ENCODE measurements around the gene TCL1B. TPM values are rescaled to one million over a fixed set of nuclear protein-coding genes. Genes with fewer than 3 reads are reported as not detected.

TCL1B gene
- total and polyA plus RNA-seq, 2 of the 4 experiments (the other 2 are of a cell fraction): not detected

DNA sequence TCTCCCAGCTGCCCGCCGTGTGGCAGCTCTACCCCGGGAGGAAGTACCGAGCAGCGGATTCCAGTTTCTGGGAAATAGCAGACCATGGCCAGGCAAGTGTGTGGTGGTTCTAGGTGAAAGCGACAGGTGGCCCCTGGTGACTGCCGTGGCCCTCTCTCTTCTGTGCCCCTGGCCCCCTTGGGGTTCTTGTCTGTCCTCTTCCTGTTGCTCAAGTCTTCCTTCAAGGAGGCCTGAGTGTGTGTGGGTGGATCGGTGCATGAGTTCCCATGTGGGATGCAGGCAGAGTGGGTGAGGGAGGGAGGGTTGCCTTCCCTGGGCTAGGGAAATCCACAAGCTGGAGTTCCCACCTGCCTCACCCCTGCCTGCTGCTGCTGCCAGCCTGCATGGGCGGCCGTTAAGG is 4.6 kb downstream of the TCL1B start:
- H3K27ac ChIP-seq (ENCODE audit: insufficient read depth, low read length): no peak overlapping the region
- no peak overlapping the region for H2BK5ac ChIP-seq (ENCODE audit: low read depth, low read length, poor library complexity, severe bottlenecking)
- H4K5ac ChIP-seq (ENCODE audit: low read depth, low read length): no peak overlapping the region
- DNase-seq (no peak), ATAC-seq (ENCODE audit: low read depth) (no peak)
- no peak overlapping the region for H3K56ac ChIP-seq (ENCODE audit: extremely low read depth, insufficient read depth, low read length)
- dilution Hi-C loops (cut with HindIII; ENCODE audit: low sequenced_read_pairs, unreplicated experiment): no loop called here
- no peaks in the 10 kb centered on the region for H3K4me1 ChIP-seq (ENCODE audit: control insufficient read depth, insufficient read depth, low read length)
- H3K9me3 ChIP-seq (ENCODE audit: control insufficient read depth, insufficient read depth, low read length): peaks cover 2% of the 10 kb centered on the region; the same call in 1 of the 2 replicates
- H2BK20ac ChIP-seq (ENCODE audit: low read depth, low read length): no peak overlapping the region
- H4K91ac ChIP-seq (ENCODE audit: insufficient read depth, low read depth, low read length): no peak overlapping the region
- no peak overlapping the region for H2AK5ac ChIP-seq (ENCODE audit: low read depth, low read length)
- no peak overlapping the region for H3K4me2 ChIP-seq (ENCODE audit: low read depth, low read length)
- H2BK120ac ChIP-seq (ENCODE audit: low read depth, low read length): no peak overlapping the region
- no peak overlapping the region for H2AK9ac ChIP-seq (replicated peaks; ENCODE audit: low read depth, low read length, poor library complexity)
- H3K36me3 ChIP-seq (ENCODE audit: control insufficient read depth, insufficient read depth, low read length): no peaks in the 10 kb centered on the region
- H4K8ac ChIP-seq (ENCODE audit: low read depth in 2 of 2, low read length in 2 of 2): no peak overlapping the region
- intact Hi-C loops (cut with micrococcal nuclease): no loop called here
- no peaks in the 10 kb centered on the region for H3K79me1 ChIP-seq (ENCODE audit: low read depth in 1 of 2, low read length in 2 of 2)
- no peak overlapping the region for H3K9ac ChIP-seq (ENCODE audit: low read depth, low read length)
- no peak overlapping the region for H2BK15ac ChIP-seq (ENCODE audit: low read depth, low read length)
- H3K14ac ChIP-seq (replicated peaks; ENCODE audit: low read depth, low read length): no peak overlapping the region
- H3K18ac ChIP-seq (ENCODE audit: low read depth, low read length): no peak overlapping the region
- H3K9me1 ChIP-seq (ENCODE audit: insufficient read depth, low read length): no peaks in the 10 kb centered on the region
- TF ChIP-seq POLR2A (IDR thresholded peaks at IDR 0.05; ENCODE audit: low read depth, low read length): no peak
- no peak for TF ChIP-seq ELK1 (IDR thresholded peaks at IDR 0.05; ENCODE audit: borderline replicate concordance, low read depth, low read length)
- TF ChIP-seq FOS (IDR thresholded peaks at IDR 0.05; ENCODE audit: low read depth, low read length): no peak
- TF ChIP-seq CEBPB (IDR thresholded peaks at IDR 0.05; ENCODE audit: low read depth, low read length): no peak
- no peak for TF ChIP-seq MAFK (IDR thresholded peaks at IDR 0.05; ENCODE audit: low read depth, low read length)
- TF ChIP-seq, protein P1, sequence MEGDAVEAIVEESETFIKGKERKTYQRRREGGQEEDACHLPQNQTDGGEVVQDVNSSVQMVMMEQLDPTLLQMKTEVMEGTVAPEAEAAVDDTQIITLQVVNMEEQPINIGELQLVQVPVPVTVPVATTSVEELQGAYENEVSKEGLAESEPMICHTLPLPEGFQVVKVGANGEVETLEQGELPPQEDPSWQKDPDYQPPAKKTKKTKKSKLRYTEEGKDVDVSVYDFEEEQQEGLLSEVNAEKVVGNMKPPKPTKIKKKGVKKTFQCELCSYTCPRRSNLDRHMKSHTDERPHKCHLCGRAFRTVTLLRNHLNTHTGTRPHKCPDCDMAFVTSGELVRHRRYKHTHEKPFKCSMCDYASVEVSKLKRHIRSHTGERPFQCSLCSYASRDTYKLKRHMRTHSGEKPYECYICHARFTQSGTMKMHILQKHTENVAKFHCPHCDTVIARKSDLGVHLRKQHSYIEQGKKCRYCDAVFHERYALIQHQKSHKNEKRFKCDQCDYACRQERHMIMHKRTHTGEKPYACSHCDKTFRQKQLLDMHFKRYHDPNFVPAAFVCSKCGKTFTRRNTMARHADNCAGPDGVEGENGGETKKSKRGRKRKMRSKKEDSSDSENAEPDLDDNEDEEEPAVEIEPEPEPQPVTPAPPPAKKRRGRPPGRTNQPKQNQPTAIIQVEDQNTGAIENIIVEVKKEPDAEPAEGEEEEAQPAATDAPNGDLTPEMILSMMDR (conservative IDR thresholded peaks at IDR 0.05; ENCODE audit: low read depth, low read length): no peak
- TF ChIP-seq RFX5 (IDR thresholded peaks at IDR 0.05; ENCODE audit: low read depth, low read length): no peak
- TF ChIP-seq MXI1 (IDR thresholded peaks at IDR 0.05; ENCODE audit: borderline replicate concordance, low read depth, low read length): no peak
- TF ChIP-seq CHD1 (IDR thresholded peaks at IDR 0.05; ENCODE audit: low read depth, low read length): no peak
- no peak for TF ChIP-seq RCOR1 (IDR thresholded peaks at IDR 0.05; ENCODE audit: insufficient replicate concordance, low read length)
- TF ChIP-seq, protein P2, sequence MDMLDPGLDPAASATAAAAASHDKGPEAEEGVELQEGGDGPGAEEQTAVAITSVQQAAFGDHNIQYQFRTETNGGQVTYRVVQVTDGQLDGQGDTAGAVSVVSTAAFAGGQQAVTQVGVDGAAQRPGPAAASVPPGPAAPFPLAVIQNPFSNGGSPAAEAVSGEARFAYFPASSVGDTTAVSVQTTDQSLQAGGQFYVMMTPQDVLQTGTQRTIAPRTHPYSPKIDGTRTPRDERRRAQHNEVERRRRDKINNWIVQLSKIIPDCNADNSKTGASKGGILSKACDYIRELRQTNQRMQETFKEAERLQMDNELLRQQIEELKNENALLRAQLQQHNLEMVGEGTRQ (IDR thresholded peaks at IDR 0.05; ENCODE audit: low read depth, low read length): no peak
- no peak for TF ChIP-seq BHLHE40 (IDR thresholded peaks at IDR 0.05; ENCODE audit: low read depth, low read length)
- TF ChIP-seq NFE2L2 (IDR thresholded peaks at IDR 0.05; ENCODE audit: low read depth, low read length): no peak
- no peak for TF ChIP-seq RAD21 (IDR thresholded peaks at IDR 0.05; ENCODE audit: low read length)
- no peak for TF ChIP-seq MAZ (IDR thresholded peaks at IDR 0.05; ENCODE audit: borderline replicate concordance, low read depth, low read length)
- no peak for TF ChIP-seq SMC3 (IDR thresholded peaks at IDR 0.05; ENCODE audit: low read depth, low read length)
- WGBS, 2 experiments (ENCODE audit: extremely low coverage in 2 of 2, insufficient read length in 1 of 2): 54% methylated on average over 4 of the region's 10 CpGs; no CpG with 5 or more reads in 1 of the 2 experiments
- H3K4me3 ChIP-seq (ENCODE audit: insufficient read depth, low read depth, low read length): no peak overlapping the region
- H3K27me3 ChIP-seq (ENCODE audit: control insufficient read depth, insufficient read depth, low read length): no peaks in the 10 kb centered on the region
- H3K4ac ChIP-seq (ENCODE audit: low read depth, low read length): no peak overlapping the region
- in situ Hi-C loops (cut with MboI; ENCODE audit: low sequenced_read_pairs): no loop called here
- no TSS peak for BruUV-seq (replicated peaks)
- POLR2A ChIA-PET (ENCODE audit: unreplicated experiment): no interaction called here
- no peak overlapping the region for H2AFZ ChIP-seq (replicated peaks; ENCODE audit: low read length, poor library complexity)
- no peak overlapping the region for H3K23ac ChIP-seq (ENCODE audit: low read depth, low read length)
- no peaks in the 10 kb centered on the region for H4K20me1 ChIP-seq (ENCODE audit: insufficient read depth, low read length)
- CTCF ChIA-PET: no interaction called here

Measured in IMR-90 (cell line).